HL-60/S4 treated with phorbol 12-myristate 13-acetate at 8.2 ng/mL for 4 days and 3 days (cell line): ENCODE data around the gene NUCKS1.

Experiments
- in situ Hi-C: fragments of 300-500 bp; cut with MboI; formaldehyde crosslinking; loops from 2 replicates; pipeline ENCODE4 v1.15.0; 2022; ENCODE audit warnings: low sequenced_read_pairs

Gene NUCKS1

GRCh38 chr1:205706601-205707502 is 43.1 kb downstream of the NUCKS1 start:
- in situ Hi-C loops: no loop called here

- in situ Hi-C loops: no loop called here
Measured at GRCh38 chr1:205704903-205705302, 45.1 kb downstream of the NUCKS1 start.

- in situ Hi-C loops: no loop called here
Measured at GRCh38 chr1:205703072-205703471, 46.9 kb downstream of the NUCKS1 start.

GRCh38 chr1:205701891-205702290 is 48.1 kb downstream of the NUCKS1 start:
- in situ Hi-C loops: no loop called here

- in situ Hi-C loops: no loop called here
Measured at GRCh38 chr1:205701420-205701819, 48.6 kb downstream of the NUCKS1 start.

- in situ Hi-C loops: no loop called here
Measured at GRCh38 chr1:205700865-205701401, 49.0 kb downstream of the NUCKS1 start.

GRCh38 chr1:205699416-205699815 is 50.6 kb downstream of the NUCKS1 start:
- in situ Hi-C loops: no loop called here

GRCh38 chr1:205698921-205699320 is 51.1 kb downstream of the NUCKS1 start:
- in situ Hi-C loops: no loop called here

GRCh38 chr1:205693421-205693991 is 56.5 kb downstream of the NUCKS1 start:
- in situ Hi-C loops: no loop called here

GRCh38 chr1:205692423-205692822 is 57.6 kb downstream of the NUCKS1 start:
- in situ Hi-C loops: no loop called here

- in situ Hi-C loops: no loop called here
Measured at GRCh38 chr1:205690122-205690756, 59.7 kb downstream of the NUCKS1 start.

GRCh38 chr1:205689479-205689878 is 60.5 kb downstream of the NUCKS1 start:
- in situ Hi-C loops: no loop called here

- in situ Hi-C loops: no loop called here
Measured at GRCh38 chr1:205688171-205689080, 61.6 kb downstream of the NUCKS1 start.

GRCh38 chr1:205687242-205687641 is 62.7 kb downstream of the NUCKS1 start:
- in situ Hi-C loops: no loop called here

- in situ Hi-C loops: no loop called here
Measured at GRCh38 chr1:205681364-205681763, 68.6 kb downstream of the NUCKS1 start.

GRCh38 chr1:205680073-205680851 is 69.7 kb downstream of the NUCKS1 start, which contains the start of gene SLC45A3:
TSS of gene SLC45A3 (minus strand) at chr1:205680509. CDS start at chr1:205664656, 15,853 bp downstream.
- in situ Hi-C loops: no loop called here

GRCh38 chr1:205678286-205679111 is 71.5 kb downstream of the NUCKS1 start:
- in situ Hi-C loops: no loop called here

GRCh38 chr1:205677167-205677566 is 72.8 kb downstream of the NUCKS1 start:
- in situ Hi-C loops: no loop called here

GRCh38 chr1:205676597-205676996 is 73.4 kb downstream of the NUCKS1 start:
- in situ Hi-C loops: no loop called here
